GM04503 (cell line): ENCODE measurements around the gene APEX2.
A peak's percentile ranks its signal among the peaks of the same experiment; 100 is the strongest.
"Not testable (repeated sequence)": the region's sequence is repeated elsewhere in the genome, so short reads cannot be mapped to it uniquely, and the experiment has no call there.

Experiments used
- DNase-seq: peaks from one replicate; pipeline ENCODE4 v3.0.0-alpha.2; 2012; ENCODE audit warnings: low read depth

APEX2 gene

GRCh38 chrX:54999717-55000598, at the start of gene APEX2:
TSS of gene APEX2 (plus strand) at chrX:55000363. CDS start at chrX:55000423, 60 bp downstream.
- DNase-seq: peak; percentile 69

- DNase-seq: no peak
Measured at GRCh38 chrX:54950730-54951375, 49.3 kb upstream of the APEX2 start.

- no peak for DNase-seq
Measured at GRCh38 chrX:54961750-54962149, 38.4 kb upstream of the APEX2 start.

- DNase-seq: no peak
Measured at GRCh38 chrX:54964766-54965497, 35.2 kb upstream of the APEX2 start.

- DNase-seq: no peak
Measured at GRCh38 chrX:54977387-54977786, 22.8 kb upstream of the APEX2 start.

- no peak for DNase-seq
Measured at GRCh38 chrX:54978448-54978847, 21.7 kb upstream of the APEX2 start.

GRCh38 chrX:54979432-54979831, 20.7 kb upstream of the APEX2 start:
- no peak for DNase-seq

- no peak for DNase-seq
Measured at GRCh38 chrX:54980334-54980733, 19.8 kb upstream of the APEX2 start.

- not testable (repeated sequence) for DNase-seq
Measured at GRCh38 chrX:54983306-54983705, 16.9 kb upstream of the APEX2 start.

- DNase-seq: no peak
Measured at GRCh38 chrX:54991706-54992105, 8.5 kb upstream of the APEX2 start.

GRCh38 chrX:54992911-54993622, 7.1 kb upstream of the APEX2 start:
- no peak for DNase-seq

- DNase-seq: no peak
Measured at GRCh38 chrX:54994099-54994498, 6.1 kb upstream of the APEX2 start, which contains the start of gene PFKFB1. TSS of gene PFKFB1 (minus strand) at chrX:54994188. CDS start at chrX:54994007, 181 bp downstream.

GRCh38 chrX:54994668-54995351, 5.4 kb upstream of the APEX2 start:
- no peak for DNase-seq

- DNase-seq: no peak
Measured at GRCh38 chrX:54995621-54996020, 4.5 kb upstream of the APEX2 start.

GRCh38 chrX:55004231-55004630, 4.1 kb downstream of the APEX2 start:
- no peak for DNase-seq

GRCh38 chrX:55005256-55005655, 5.1 kb downstream of the APEX2 start:
- DNase-seq: no peak

GRCh38 chrX:55006827-55007621, 6.9 kb downstream of the APEX2 start:
- no peak for DNase-seq

- DNase-seq: peak; percentile 14
Measured at GRCh38 chrX:55007656-55008055, 7.5 kb downstream of the APEX2 start.

GRCh38 chrX:55008571-55009358, 8.6 kb downstream of the APEX2 start:
- peak; percentile 9 for DNase-seq

GRCh38 chrX:55011294-55011693, 11.1 kb downstream of the APEX2 start:
- no peak for DNase-seq
